B cell (primary cell): ENCODE data around the gene HEPACAM2. TPM values are rescaled to one million over a fixed set of nuclear protein-coding genes. Genes with fewer than 3 reads are reported as not detected.

ENCODE experiments used
- ATAC-seq: fragments of 200-7000 bp; cut with Tn5 transposase; one replicate; pipeline ENCODE4 v1.10.0; 2021; ENCODE audit warnings: low read depth, mild to moderate bottlenecking, moderate number of reproducible peaks, moderate library complexity
- CTCF ChIA-PET: fragments of 350-600 bp; sonication (Branson Sonifier 250); formaldehyde crosslinking; loops from one replicate; lab custom pipeline; 2021; ENCODE audit warnings: antibody characterized with exemption, inconsistent platforms; lab: Charles Lee
- POLR2A ChIA-PET: fragments of 350-600 bp; sonication (Branson Sonifier 250); formaldehyde crosslinking; loops from one replicate; lab custom pipeline; 2021; ENCODE audit warnings: antibody characterized with exemption; lab: Charles Lee
- DNase-seq: peaks from one replicate; pipeline ENCODE4 v3.0.0; 2013
- H2AFZ ChIP-seq: 2 replicates; pipeline ENCODE4 v1.6.1; 2012; ENCODE audit warnings: mild to moderate bottlenecking, low read depth, low read length; ENCODE audit not compliant: insufficient read depth, poor library complexity, severe bottlenecking
- H3K27ac ChIP-seq, 2 donors: 1 replicate in 1 of 2; 2 replicates in 1 of 2; pipeline ENCODE4 v1.5.1; 2012 to 2013; ENCODE audit warnings: low read length in 2 of 2, mild to moderate bottlenecking in 2 of 2, moderate library complexity in 1 of 2
- H3K27me3 ChIP-seq, 4 experiments: fragments of 200-600 bp in 1 of 4; sonication (generic) in 1 of 4; replicated peaks in 1 of 4; 1 replicate in 2 of 4; 2 replicates in 2 of 4; pipeline versions ENCODE4 v1.6.1 to v1.7.0; 2013 to 2016; ENCODE audit warnings: low read length in 3 of 4, mild to moderate bottlenecking in 2 of 4, mixed read lengths in 1 of 4, moderate library complexity in 1 of 4; ENCODE audit not compliant: insufficient read depth in 4 of 4, control insufficient read depth in 3 of 4; ENCODE audit errors: control extremely low read depth in 1 of 4
- H3K36me3 ChIP-seq, 2 experiments: replicated peaks in 1 of 2; 1 replicate in 1 of 2; 2 replicates in 1 of 2; pipeline versions ENCODE4 v1.6.1 to v1.7.1; 2013; ENCODE audit warnings: low read length in 1 of 2; ENCODE audit not compliant: insufficient read depth in 2 of 2, control insufficient read depth in 1 of 2; ENCODE audit errors: control extremely low read depth in 1 of 2, extremely low read depth in 1 of 2
- H3K4me1 ChIP-seq, 2 donors: fragments of 200-600 bp in 1 of 2; sonication (generic) in 1 of 2; 1 replicate in 1 of 2; 2 replicates in 1 of 2; pipeline versions ENCODE4 v1.5.1 to v1.6.1; 2013 to 2017; ENCODE audit warnings: low read length in 2 of 2; ENCODE audit not compliant: control insufficient read depth in 2 of 2, insufficient read depth in 2 of 2
- H3K4me2 ChIP-seq: replicated peaks from 2 replicates; pipeline ENCODE3; 2012; ENCODE audit warnings: mild to moderate bottlenecking, low read depth, low read length; ENCODE audit not compliant: poor library complexity, severe bottlenecking
- H3K4me3 ChIP-seq, 5 experiments: fragments of 200-600 bp in 1 of 5; sonication (generic) in 1 of 5; 1 replicate in 3 of 5; 2 replicates in 2 of 5; pipeline versions ENCODE4 v1.5.1 to v1.7.0; 2011 to 2016; ENCODE audit warnings: low read length in 4 of 5, mild to moderate bottlenecking in 4 of 5, low read depth in 2 of 5, control low read depth in 1 of 5, moderate library complexity in 1 of 5; ENCODE audit not compliant: insufficient read depth in 1 of 5; ENCODE audit errors: control extremely low read depth in 1 of 5, extremely low read depth in 1 of 5
- H3K79me2 ChIP-seq: fragments of 200-600 bp; sonication (generic); one replicate; pipeline ENCODE4 v1.6.0; 2016; ENCODE audit warnings: low read length; ENCODE audit not compliant: control insufficient read depth, insufficient read depth
- H3K9ac ChIP-seq: fragments of 200-600 bp; sonication (generic); 2 replicates; pipeline ENCODE4 v1.6.1; 2017; ENCODE audit warnings: mild to moderate bottlenecking, low read length, moderate library complexity
- H3K9me3 ChIP-seq, 3 donors: one replicate each; pipeline versions ENCODE4 v1.6.1 to v1.7.1; 2013; ENCODE audit warnings: low read length in 2 of 3; ENCODE audit not compliant: control insufficient read depth in 2 of 3, insufficient read depth in 1 of 3; ENCODE audit errors: control extremely low read depth in 1 of 3
- H4K20me1 ChIP-seq: 2 replicates; pipeline ENCODE4 v1.6.0; 2012; ENCODE audit warnings: mild to moderate bottlenecking, low read length; ENCODE audit not compliant: insufficient read depth, control insufficient read depth, poor library complexity, severe bottlenecking
- H3K27ac Mint-ChIP-seq: one replicate; pipeline ENCODE4 v1.8.0; 2021; ENCODE audit warnings: mixed read lengths
- H3K27me3 Mint-ChIP-seq: one replicate; pipeline ENCODE4 v1.8.0; 2021; ENCODE audit warnings: mixed read lengths
- H3K4me1 Mint-ChIP-seq: one replicate; pipeline ENCODE4 v1.8.0; 2021; ENCODE audit warnings: mixed read lengths
- H3K4me3 Mint-ChIP-seq: one replicate; pipeline ENCODE4 v1.8.0; 2021; ENCODE audit warnings: mixed read lengths
- H3K9me3 Mint-ChIP-seq: one replicate; pipeline ENCODE4 v1.8.0; 2022; ENCODE audit warnings: mixed read lengths; ENCODE audit not compliant: insufficient read depth
- CTCF ChIP-seq: fragments of 200-600 bp; IDR thresholded peaks from one replicate; pipeline ENCODE4 v1.8.0; 2022; ENCODE audit warnings: antibody characterized with exemption, mild to moderate bottlenecking
- EZH2 ChIP-seq: IDR thresholded peaks from 2 replicates; pipeline ENCODE4 v1.6.1; 2012; ENCODE audit warnings: borderline replicate concordance, low read depth, mild to moderate bottlenecking, moderate library complexity, low read length; ENCODE audit not compliant: insufficient read depth, poor library complexity, severe bottlenecking
- WGBS: methylation state at CpG from one replicate; pipeline ENCODE4 v1.1.5; 2013; ENCODE audit warnings: missing lambda C conversion rate; ENCODE audit not compliant: insufficient coverage; 5-methylcytosine and 5-hydroxymethylcytosine counted together
- intact Hi-C: fragments of 100-400 bp; cut with micrococcal nuclease; formaldehyde crosslinking; loops from one replicate; pipeline ENCODE4 v1.10.0; 2022
- polyA plus RNA-seq: library from polyadenylated mRNA; depleted of rRNA; stranded (reverse); fragments of >200 nt; gene quantifications from 2 replicates; pipeline ENCODE4 v1.2.3, GENCODE V29; 2012
- total RNA-seq, 2 donors: library from RNA; stranded (reverse); fragments of 120-200 nt in 1 of 2; gene quantifications; 1 replicate in 1 of 2; 2 replicates in 1 of 2; pipeline versions ENCODE4 v1.2.3 to v1.2.4, GENCODE V29; 2013 to 2022

Gene HEPACAM2
- total and polyA plus RNA-seq, 2 donors (not counting 1 experiment from before 2014, with no cell fraction given) = not detected

GRCh38 chr7:93212881-93213280 is 13.4 kb downstream of the HEPACAM2 start:
- no peak overlapping the region for H3K27ac Mint-ChIP-seq
- no peak overlapping the region for H3K9ac ChIP-seq
- H3K27me3 Mint-ChIP-seq = peaks cover 21% of the 10 kb centered on the region

More at GRCh38 chr7:93212881-93213280, 13.4 kb downstream of the HEPACAM2 start:
- H4K20me1 ChIP-seq = no peaks in the 10 kb centered on the region
- no peak overlapping the region for H2AFZ ChIP-seq
- intact Hi-C loops = no loop called here
- no peak overlapping the region for H3K4me3 ChIP-seq
- no peak overlapping the region for H3K4me3 Mint-ChIP-seq
- CTCF ChIA-PET = no interaction called here
- H3K79me2 ChIP-seq = no peaks in the 10 kb centered on the region
- DNase-seq = no peak
- H3K4me2 ChIP-seq = no peak overlapping the region
- ATAC-seq = no peak
- POLR2A ChIA-PET = no interaction called here
- no peaks in the 10 kb centered on the region for H3K36me3 ChIP-seq
- H3K27me3 ChIP-seq = peaks cover 0 to 16% (median 10%) of the 10 kb centered on the region in 4 experiments
- no peaks in the 10 kb centered on the region for H3K4me1 ChIP-seq
- no peak overlapping the region for H3K27ac ChIP-seq
- H3K9me3 Mint-ChIP-seq = no peaks in the 10 kb centered on the region
- H3K9me3 ChIP-seq = no peaks in the 10 kb centered on the region
- TF ChIP-seq CTCF (no peak), EZH2 (no peak)
- peaks cover 2% of the 10 kb centered on the region for H3K4me1 Mint-ChIP-seq
- WGBS = no CpG with 5 or more reads among the region's 1 CpG
